Endothelial cell of umbilical vein (primary cell): ENCODE results near the gene ASB1.

Experiments
- CTCF ChIP-seq, 2 donors: IDR thresholded peaks; 1 replicate in 1 of 2; 2 replicates in 1 of 2; pipeline ENCODE4 v1.5.1; 2011; ENCODE audit warnings: low read length in 2 of 2, mild to moderate bottlenecking in 2 of 2, moderate library complexity in 2 of 2, control low read depth in 1 of 2, inconsistent platforms in 1 of 2, low read depth in 1 of 2; ENCODE audit not compliant: insufficient read depth in 1 of 2; ENCODE audit errors: extremely low read depth in 1 of 2
- EZH2 ChIP-seq: IDR thresholded peaks from 2 replicates; pipeline ENCODE4 v1.6.1; 2012; ENCODE audit warnings: borderline replicate concordance, low read depth, mild to moderate bottlenecking, moderate library complexity, low read length, inconsistent platforms; ENCODE audit not compliant: severe bottlenecking
- JUN ChIP-seq: IDR thresholded peaks from 2 replicates; pipeline ENCODE4 v1.6.1; 2011; ENCODE audit warnings: borderline replicate concordance, low read depth; ENCODE audit not compliant: insufficient read length, insufficient read depth
- MAX ChIP-seq: IDR thresholded peaks from 2 replicates; pipeline ENCODE4 v1.6.1; 2011; ENCODE audit not compliant: insufficient read depth, insufficient read length
- MYC ChIP-seq: IDR thresholded peaks from one replicate; pipeline ENCODE4 v1.6.1; 2011; ENCODE audit warnings: mild to moderate bottlenecking, low read depth, low read length
- POLR2A ChIP-seq: IDR thresholded peaks from 2 replicates; pipeline ENCODE4 v1.6.1; 2012; ENCODE audit warnings: low read depth, mild to moderate bottlenecking, control low read depth, low read length
- POLR2AphosphoS5 ChIP-seq: IDR thresholded peaks from 2 replicates; pipeline ENCODE4 v1.6.1; 2012; ENCODE audit warnings: low read depth, mild to moderate bottlenecking, control low read depth, low read length, moderate library complexity; ENCODE audit not compliant: insufficient read depth

- TF ChIP-seq POLR2A (no peak), JUN (no peak), CTCF (IDR thresholded peaks at IDR 0.05; ENCODE audit: extremely low read depth in 1 of 2, insufficient read depth in 1 of 2, low read depth in 1 of 2, low read length in 2 of 2) (no peak), EZH2 (no peak), POLR2AphosphoS5 (no peak), MYC (no peak), MAX (no peak)
These were observed 41.1 kb downstream of the ASB1 start for GRCh38 chr2:238467792-238468191.
